ENCODE data around the gene FTSJ3. TPM values are rescaled to one million over a fixed set of nuclear protein-coding genes. Genes with fewer than 3 reads are reported as not detected.

Gene FTSJ3
- total RNA-seq, 1 donor from 2014 or later: 18.7 TPM

DNA sequence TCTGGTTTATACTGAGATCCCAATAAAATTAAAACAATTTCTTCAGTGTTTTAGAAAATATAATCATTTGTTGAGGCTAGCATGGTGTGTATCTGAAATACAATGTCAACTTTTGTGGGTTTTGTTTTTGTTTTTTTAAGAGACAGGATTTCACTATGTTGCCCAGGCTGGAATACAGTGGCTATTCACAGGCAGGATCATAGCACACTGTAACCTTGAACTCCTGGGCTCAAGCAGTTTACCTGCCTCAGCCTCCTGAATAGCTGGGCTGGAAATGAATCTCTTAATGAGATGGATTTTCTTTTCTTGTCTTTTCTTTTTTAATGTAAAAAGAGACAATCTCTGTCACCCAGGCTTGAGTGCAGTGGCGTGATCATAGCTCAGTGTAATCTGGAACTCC is 41.3 kb downstream of the FTSJ3 start:
- ATAC-seq: no peak

DNA sequence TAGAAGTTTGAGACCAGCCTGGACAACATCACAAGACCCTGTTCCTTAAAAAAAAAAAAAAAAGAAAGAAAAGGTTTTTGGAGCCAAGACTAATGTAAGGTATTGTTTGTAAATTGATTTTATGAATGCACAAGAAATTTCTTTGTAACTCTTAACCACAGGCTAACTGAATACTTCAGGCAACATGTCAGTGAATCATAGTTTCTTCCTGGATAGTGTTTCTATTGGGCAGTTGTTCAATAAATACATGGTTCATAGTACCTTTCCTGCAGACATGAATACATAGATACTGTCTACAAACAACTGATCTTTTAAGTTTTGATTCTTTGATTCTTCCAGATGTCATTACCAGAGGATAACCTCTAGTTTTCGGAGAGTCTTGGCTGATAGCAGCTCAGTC is 41.9 kb downstream of the FTSJ3 start:
- ATAC-seq: no peak

DNA sequence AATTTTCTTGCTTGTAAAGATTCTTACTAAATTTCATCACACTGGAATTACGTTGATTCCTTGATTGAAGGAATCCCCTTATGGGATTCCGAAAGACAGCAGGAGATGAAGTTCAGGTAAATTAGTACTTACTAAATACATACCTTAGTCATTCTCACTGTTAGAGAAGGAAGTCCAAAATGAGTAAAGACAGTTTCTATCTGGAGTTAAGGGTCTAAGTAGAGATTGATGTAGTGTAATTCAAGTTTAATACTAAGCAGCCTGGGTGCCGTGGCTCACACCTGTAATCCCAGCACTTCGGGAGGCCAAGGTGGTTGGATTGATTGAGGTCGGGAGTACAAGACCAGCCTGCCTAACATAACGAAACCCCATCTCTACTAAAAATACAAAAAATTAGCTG is 43.9 kb downstream of the FTSJ3 start:
- no peak for ATAC-seq

DNA sequence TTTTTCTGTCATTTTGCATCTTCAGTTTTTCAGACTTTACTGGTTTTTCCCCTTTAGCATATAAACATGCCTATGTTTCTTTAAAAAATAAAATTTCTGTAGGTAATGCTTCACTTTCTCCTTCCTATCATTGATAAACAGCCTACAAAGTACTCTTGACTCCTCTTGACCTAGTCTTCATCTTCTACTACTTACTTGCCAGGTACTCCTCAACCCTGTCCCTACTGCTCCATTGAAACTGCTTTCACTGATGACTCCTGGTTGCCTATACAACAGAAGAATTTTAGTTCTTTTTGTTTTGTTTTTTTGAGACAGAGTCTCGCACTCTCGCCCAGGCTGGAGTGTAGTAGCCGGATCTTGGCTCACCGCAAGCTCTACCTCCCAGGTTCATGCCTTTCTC is 46.5 kb downstream of the FTSJ3 start:
- ATAC-seq: no peak

DNA sequence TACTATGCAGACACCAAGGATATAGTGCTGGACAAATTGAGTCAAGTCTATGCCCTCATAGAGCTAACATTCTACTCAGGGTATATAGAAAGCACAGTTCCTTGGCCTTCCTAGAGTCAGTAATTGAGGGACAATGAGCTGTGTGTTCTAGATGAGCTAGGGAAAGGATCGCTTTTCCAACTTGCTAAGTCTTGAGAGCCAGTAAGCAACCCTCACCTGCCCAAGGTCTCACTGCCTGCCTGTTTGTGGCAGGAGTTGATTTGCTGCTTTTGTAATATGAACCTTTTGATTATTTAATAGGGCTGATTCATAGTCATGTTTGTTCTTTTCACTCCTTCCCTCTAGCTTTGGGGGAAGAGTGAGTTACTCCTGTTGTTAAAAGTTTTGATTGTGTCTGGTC is 47.0 kb downstream of the FTSJ3 start:
- ATAC-seq: peak; percentile 74

DNA sequence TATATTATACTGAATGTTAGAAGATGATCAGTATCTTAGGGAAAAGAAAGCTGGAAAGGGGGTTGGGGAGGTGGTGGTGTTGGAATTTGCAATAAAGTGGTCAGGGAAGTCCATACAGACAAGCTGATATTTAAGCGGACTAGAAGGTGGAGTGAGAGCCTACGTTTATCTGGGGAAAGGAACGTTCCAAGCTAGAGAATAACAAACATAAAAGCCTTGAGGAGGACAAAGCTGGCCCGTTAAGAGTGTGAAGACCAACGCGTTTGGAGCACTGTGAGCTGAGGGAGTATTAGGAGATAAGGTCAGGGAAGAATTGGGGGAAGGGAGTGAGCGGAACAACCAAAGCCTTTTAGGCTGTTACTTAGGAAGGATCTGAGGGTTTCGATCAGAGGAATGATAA is 52.0 kb downstream of the FTSJ3 start:
- no peak for ATAC-seq

DNA sequence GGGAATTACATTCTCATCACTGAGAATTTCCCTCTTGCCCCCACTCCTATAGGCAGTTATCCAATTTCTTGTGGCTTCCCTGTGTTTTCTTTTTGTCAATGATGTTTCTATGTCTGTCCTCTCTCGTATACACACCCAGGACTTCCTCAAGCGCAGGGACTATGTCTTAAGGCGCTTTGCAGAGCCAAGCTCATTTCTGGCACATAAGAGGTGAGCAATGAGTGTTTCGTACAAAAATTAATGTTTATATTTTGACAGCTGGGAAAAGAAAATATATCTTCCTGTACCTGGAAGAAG is 52.5 kb downstream of the FTSJ3 start:
- no peak for ATAC-seq

DNA sequence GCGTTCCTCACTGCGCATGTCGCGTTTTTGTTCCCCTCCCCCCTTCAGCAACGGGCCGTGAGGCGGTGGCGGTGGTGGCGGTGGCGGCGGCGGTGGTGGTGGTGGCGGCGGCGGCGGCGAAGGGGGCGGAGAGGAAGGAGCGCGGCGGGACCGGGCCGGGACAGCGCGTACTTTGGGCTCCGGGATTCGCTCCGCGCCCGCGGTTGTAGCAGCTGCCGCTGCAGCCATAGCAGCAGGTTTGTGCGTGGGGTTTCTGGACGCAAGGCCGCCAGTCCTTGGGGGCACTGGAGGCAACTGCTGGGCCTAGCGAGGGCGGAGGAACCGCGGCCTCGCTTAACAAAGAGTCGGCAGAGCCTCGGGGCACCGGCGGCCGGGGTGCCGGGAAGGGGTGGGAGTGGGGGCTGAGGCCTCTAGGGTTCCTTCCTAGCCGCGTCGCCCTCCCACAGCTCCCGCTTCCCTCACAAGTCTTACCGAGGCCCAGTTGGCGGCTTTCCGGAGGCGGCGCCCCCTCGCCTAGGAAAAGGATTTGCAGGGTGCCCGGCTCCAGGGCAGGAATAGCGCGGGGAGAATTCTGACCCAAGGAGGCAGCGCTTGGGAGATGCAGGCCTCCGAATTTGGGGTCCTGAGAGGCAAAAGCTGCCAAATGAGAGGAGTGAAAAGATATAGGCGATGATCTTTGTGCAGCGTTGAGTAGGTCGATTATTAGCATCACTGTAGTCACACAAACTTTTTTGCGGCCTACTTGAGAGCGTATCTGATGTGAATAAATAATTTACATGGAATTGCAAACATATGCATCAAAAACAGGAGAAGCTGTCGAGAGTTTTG is 53.1 kb downstream of the FTSJ3 start, which contains the start of gene DDX42:
DDX42 (plus strand) TSS at position 30 of the 828 bp plus-strand sequence. CDS start 12,880 bp downstream, outside the sequence.
- ATAC-seq: peak; percentile 5

DNA sequence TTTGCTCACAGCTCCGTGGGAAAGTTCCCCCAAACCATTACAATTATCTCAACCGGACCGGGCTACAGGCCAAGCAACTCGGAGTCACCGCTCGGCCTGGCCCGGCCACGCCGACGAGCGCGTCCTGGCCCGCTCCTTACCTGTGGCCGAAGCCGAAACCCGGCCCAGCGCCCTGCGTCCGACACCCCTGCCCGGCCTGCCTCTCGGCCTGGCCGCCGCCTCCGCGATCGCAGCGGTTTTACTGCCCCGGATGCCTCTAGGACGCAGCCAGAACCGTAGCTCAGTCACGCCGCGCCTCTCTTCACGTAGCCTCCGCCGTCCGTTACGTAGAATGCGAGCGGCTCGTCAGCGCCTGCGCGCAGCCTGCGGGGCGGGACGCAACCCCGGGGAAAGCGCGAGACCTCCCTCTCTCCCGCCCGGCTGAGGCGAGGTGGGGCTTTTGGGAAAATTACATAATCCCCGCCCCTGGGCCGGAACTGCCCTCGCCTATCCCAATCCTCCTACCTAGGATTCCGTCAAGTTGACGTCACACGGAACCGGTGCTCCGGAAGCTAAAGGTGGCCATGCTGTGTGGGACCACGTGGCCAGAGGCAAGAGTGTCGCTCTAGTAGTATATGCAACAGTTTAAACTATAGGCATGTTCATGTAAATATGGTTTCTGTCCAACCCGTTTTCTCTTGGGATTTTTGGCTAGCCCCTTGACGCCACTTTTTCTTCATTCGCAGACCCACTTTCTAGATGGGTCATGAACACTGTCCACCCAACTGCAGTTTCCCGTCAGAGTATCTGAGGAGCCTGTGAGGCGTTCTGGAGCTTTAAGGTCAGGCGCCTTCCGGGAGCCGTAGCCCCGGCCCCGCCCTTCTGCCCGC is 54.0 kb downstream of the FTSJ3 start, which contains the start of gene CCDC47:
CCDC47 (minus strand) TSS at position 326 of the 869 bp plus-strand sequence. CDS start 7,422 bp downstream, outside the sequence.
- ATAC-seq: peak; percentile 96

DNA sequence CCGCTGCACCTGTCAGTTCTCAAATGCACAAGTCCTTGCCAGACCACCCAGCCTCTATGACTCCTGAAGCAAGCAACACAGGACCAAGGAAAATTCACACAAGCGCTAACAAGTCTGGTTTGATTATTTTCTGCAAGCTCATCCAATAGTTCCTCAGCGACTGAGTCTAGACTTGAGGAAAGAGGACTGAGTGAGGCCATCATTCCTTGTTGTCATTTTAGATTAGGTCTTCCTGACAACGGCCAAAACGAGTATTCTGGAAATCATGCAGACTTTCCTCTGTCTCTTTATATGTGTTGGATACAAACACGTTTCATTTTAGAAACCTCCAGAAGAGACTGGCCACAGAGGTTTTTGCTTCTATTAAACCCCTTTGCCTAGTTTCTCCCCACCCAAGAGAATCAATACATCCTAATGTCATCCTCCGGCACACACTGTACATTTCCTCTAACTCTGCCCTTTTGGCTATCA is 54.6 kb downstream of the FTSJ3 start:
- ATAC-seq: no peak

Other genes starting within 250 kb of the FTSJ3 start
- 18.0 TPM for gene TACO1, start 226.8 kb downstream of the FTSJ3 start, total RNA-seq
- 9.2 TPM for gene MAP3K3, start 205.2 kb downstream of the FTSJ3 start, total RNA-seq
- gene LIMD2, start 127.5 kb downstream of the FTSJ3 start, total RNA-seq: 2.8 TPM
- gene STRADA, start 85.9 kb downstream of the FTSJ3 start, total RNA-seq: 22.2 TPM
- 50.6 TPM for gene CCDC47, start 54.1 kb downstream of the FTSJ3 start, total RNA-seq
- gene DDX42, start 53.5 kb downstream of the FTSJ3 start, total RNA-seq: 56.1 TPM
- gene PSMC5, start 232 bp downstream of the FTSJ3 start, total RNA-seq: 102 TPM
- 68.3 TPM for gene SMARCD2, start 15.0 kb upstream of the FTSJ3 start, total RNA-seq
- gene CSH2, start 46.0 kb upstream of the FTSJ3 start, total RNA-seq: not detected
- gene GH2, start 54.3 kb upstream of the FTSJ3 start, total RNA-seq: not detected
- not detected for gene CSH1, start 68.9 kb upstream of the FTSJ3 start, total RNA-seq
- not detected for gene CSHL1, start 83.6 kb upstream of the FTSJ3 start, total RNA-seq
- not detected for gene GH1, start 91.2 kb upstream of the FTSJ3 start, total RNA-seq
- gene CD79B, start 104.7 kb upstream of the FTSJ3 start, total RNA-seq: 1.9 TPM
- gene SCN4A, start 145.3 kb upstream of the FTSJ3 start, total RNA-seq: 0.12 TPM
- gene PRR29, start 170.7 kb upstream of the FTSJ3 start, total RNA-seq: not detected
- gene ICAM2, start 193.0 kb upstream of the FTSJ3 start, total RNA-seq: 3.5 TPM

Data from esophagus mucosa (tissue), 1 donor.